Measurements from ENCODE around the gene TMEM134. TPM values are rescaled to one million over a fixed set of nuclear protein-coding genes. Genes with fewer than 3 reads are reported as not detected.
A peak's percentile ranks its signal among the peaks of the same experiment; 100 is the strongest.

The TMEM134 gene
- total RNA-seq, 3 donors from 2014 or later (not counting 1 experiment from before 2014, with no cell fraction given), result 57.8 to 65.7 (median 61.2) TPM

DNA sequence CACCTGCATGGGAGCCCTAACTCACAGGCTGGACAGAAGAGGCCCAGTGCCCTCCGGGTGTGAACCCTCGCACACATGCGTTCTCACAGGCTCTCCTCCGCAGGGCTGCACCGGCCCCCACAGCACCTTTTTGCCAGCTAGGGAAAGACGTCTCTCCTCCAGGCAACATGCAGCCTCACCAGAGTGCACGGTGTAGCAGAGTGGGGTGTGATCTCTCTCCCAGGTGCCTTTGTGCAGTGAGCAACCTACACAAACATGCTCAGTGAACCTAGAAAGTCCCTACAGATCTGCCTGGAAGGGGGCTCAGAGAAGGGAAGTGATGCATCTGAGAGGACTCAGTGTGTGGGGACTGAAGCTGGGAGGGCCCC, 57.3 kb downstream of the TMEM134 start:
- no peak overlapping the region for H3K27ac Mint-ChIP-seq
- DNase-seq (peak in 1 of 2 donors; percentile 57), ATAC-seq (no peak)
- TF ChIP-seq, protein P1, sequence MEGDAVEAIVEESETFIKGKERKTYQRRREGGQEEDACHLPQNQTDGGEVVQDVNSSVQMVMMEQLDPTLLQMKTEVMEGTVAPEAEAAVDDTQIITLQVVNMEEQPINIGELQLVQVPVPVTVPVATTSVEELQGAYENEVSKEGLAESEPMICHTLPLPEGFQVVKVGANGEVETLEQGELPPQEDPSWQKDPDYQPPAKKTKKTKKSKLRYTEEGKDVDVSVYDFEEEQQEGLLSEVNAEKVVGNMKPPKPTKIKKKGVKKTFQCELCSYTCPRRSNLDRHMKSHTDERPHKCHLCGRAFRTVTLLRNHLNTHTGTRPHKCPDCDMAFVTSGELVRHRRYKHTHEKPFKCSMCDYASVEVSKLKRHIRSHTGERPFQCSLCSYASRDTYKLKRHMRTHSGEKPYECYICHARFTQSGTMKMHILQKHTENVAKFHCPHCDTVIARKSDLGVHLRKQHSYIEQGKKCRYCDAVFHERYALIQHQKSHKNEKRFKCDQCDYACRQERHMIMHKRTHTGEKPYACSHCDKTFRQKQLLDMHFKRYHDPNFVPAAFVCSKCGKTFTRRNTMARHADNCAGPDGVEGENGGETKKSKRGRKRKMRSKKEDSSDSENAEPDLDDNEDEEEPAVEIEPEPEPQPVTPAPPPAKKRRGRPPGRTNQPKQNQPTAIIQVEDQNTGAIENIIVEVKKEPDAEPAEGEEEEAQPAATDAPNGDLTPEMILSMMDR (IDR thresholded peaks at IDR 0.05), result no peak
- peak overlapping the region; percentile 35 for H3K4me3 Mint-ChIP-seq
- peaks cover 14% of the 10 kb centered on the region for H3K36me3 ChIP-seq (ENCODE audit: control insufficient read depth, insufficient read depth, low read length)
- no peaks in the 10 kb centered on the region for H3K36me3 Mint-ChIP-seq
- no peak overlapping the region for H3K27ac ChIP-seq (ENCODE audit: low read length)
- H3K4me3 ChIP-seq (ENCODE audit: low read length), result no peak overlapping the region
- peaks cover 96% of the 10 kb centered on the region for H3K4me1 ChIP-seq (ENCODE audit: control insufficient read depth, insufficient read depth, low read length)
- no peaks in the 10 kb centered on the region for H3K9me3 Mint-ChIP-seq
- H3K27me3 ChIP-seq (ENCODE audit: control insufficient read depth, insufficient read depth, low read length), result no peaks in the 10 kb centered on the region
- intact Hi-C loops (cut with micrococcal nuclease), result no loop called here
- 66% methylated on average over 7 of the region's 7 CpGs for WGBS (ENCODE audit: insufficient coverage)
- H3K27me3 Mint-ChIP-seq (ENCODE audit: low read depth in 2 of 2), result no peaks in the 10 kb centered on the region
- H3K9me3 ChIP-seq (ENCODE audit: control insufficient read depth, insufficient read depth, low read length), result no peaks in the 10 kb centered on the region
- H3K4me1 Mint-ChIP-seq, result peaks cover 51 to 85% of the 10 kb centered on the region in 2 donors

Other genes starting within 250 kb of the TMEM134 start
- 100 to 1,000 TPM; 390 to 482 (median 441) TPM for gene GRK2, start 202.8 kb downstream of the TMEM134 start, total RNA-seq
- 100 to 1,000 TPM; 212 to 316 (median 231) TPM for gene ANKRD13D, start 179.9 kb downstream of the TMEM134 start, total RNA-seq
- gene SSH3, start 165.7 kb downstream of the TMEM134 start, total RNA-seq, result 10 to 100 TPM; 34.3 to 42.7 (median 38.1) TPM
- gene POLD4, start 115.7 kb downstream of the TMEM134 start, total RNA-seq, result 10 to 100 TPM; 45.8 to 63.7 (median 60.5) TPM
- gene CLCF1, start 95.7 kb downstream of the TMEM134 start, total RNA-seq, result 10 to 100 TPM in 2 of 3 donors, 1 to 10 TPM in 1; 9.8 to 13.4 (median 10.3) TPM
- gene RAD9A, start 77.3 kb downstream of the TMEM134 start, total RNA-seq, result 10 to 100 TPM; 30.2 to 47.1 (median 37.3) TPM
- gene PPP1CA, start 67.4 kb downstream of the TMEM134 start, total RNA-seq, result 100 to 1,000 TPM; 222 to 245 (median 233) TPM
- gene TBC1D10C, start 65.2 kb downstream of the TMEM134 start, total RNA-seq, result 100 to 1,000 TPM; 314 to 359 (median 342) TPM
- gene CARNS1, start 53.6 kb downstream of the TMEM134 start, total RNA-seq, result 10 to 100 TPM; 25.0 to 29.0 (median 25.0) TPM
- 10 to 100 TPM; 81.0 to 89.6 (median 84.6) TPM for gene RPS6KB2, start 40.8 kb downstream of the TMEM134 start, total RNA-seq
- gene PTPRCAP, start 31.6 kb downstream of the TMEM134 start, total RNA-seq, result 100 to 1,000 TPM; 240 to 301 (median 269) TPM
- gene CORO1B, start 25.8 kb downstream of the TMEM134 start, total RNA-seq, result 10 to 100 TPM in 2 of 3 donors, 1 to 10 TPM in 1; 9.7 to 16.2 (median 15.0) TPM
- gene GPR152, start 16.5 kb downstream of the TMEM134 start, total RNA-seq, result under 1 TPM in 1 of 3 donors, not detected in 2; 0.25 TPM
- gene CABP4, start 13.9 kb downstream of the TMEM134 start, total RNA-seq, result 10 to 100 TPM; 12.9 to 22.8 (median 21.3) TPM
- gene AIP, start 13.8 kb upstream of the TMEM134 start, total RNA-seq, result 100 to 1,000 TPM in 1 of 3 donors, 10 to 100 TPM in 2; 93.3 to 113 (median 98.1) TPM
- 100 to 1,000 TPM in 2 of 3 donors, 10 to 100 TPM in 1; 99.9 to 135 (median 123) TPM for gene PITPNM1, start 36.1 kb upstream of the TMEM134 start, total RNA-seq
- 10 to 100 TPM; 57.9 to 67.7 (median 65.5) TPM for gene CDK2AP2, start 38.9 kb upstream of the TMEM134 start, total RNA-seq
- gene CABP2, start 54.2 kb upstream of the TMEM134 start, total RNA-seq, result not detected
- gene GSTP1, start 114.6 kb upstream of the TMEM134 start, total RNA-seq, result 100 to 1,000 TPM; 172 to 218 (median 212) TPM
- 100 to 1,000 TPM; 346 to 393 (median 360) TPM for gene NDUFV1, start 137.7 kb upstream of the TMEM134 start, total RNA-seq
- 1 to 10 TPM; 1.7 to 5.2 (median 4.1) TPM for gene NUDT8, start 160.7 kb upstream of the TMEM134 start, total RNA-seq
- gene TBX10, start 170.5 kb upstream of the TMEM134 start, total RNA-seq, result not detected
- 1 to 10 TPM in 1 of 3 donors, under 1 TPM in 1, not detected in 1; 0.96 to 1.1 TPM for gene ACY3, start 181.5 kb upstream of the TMEM134 start, total RNA-seq
- gene ALDH3B2, start 205.4 kb upstream of the TMEM134 start, total RNA-seq, result not detected